AG10803 (cell line): Measurements from ENCODE around the gene CDH4.

Source experiments
- DNase-seq: peaks from one replicate; pipeline ENCODE4 v3.0.0; 2010; ENCODE audit warnings: low read depth
- H3K4me3 ChIP-seq: 2 replicates; pipeline ENCODE4 v1.5.1; 2011; ENCODE audit warnings: mild to moderate bottlenecking, low read length, control low read depth
- CTCF ChIP-seq: conservative IDR thresholded peaks from 2 replicates; pipeline ENCODE4 v1.5.1; 2011; ENCODE audit warnings: mild to moderate bottlenecking, low read length, control low read depth, inconsistent platforms

CDH4 gene

GRCh38 chr20:61646986-61647385 lies 394.9 kb downstream of the CDH4 start:
- no peak overlapping the region for H3K4me3 ChIP-seq
- no peak for DNase-seq
- no peak for TF ChIP-seq CTCF

- no peak for DNase-seq
- TF ChIP-seq CTCF, result no peak
- H3K4me3 ChIP-seq, result no peak overlapping the region
Measured at GRCh38 chr20:61647702-61648101, 395.6 kb downstream of the CDH4 start.

- H3K4me3 ChIP-seq, result no peak overlapping the region
- TF ChIP-seq CTCF, result no peak
- no peak for DNase-seq
Measured at GRCh38 chr20:61649105-61649859, 397.2 kb downstream of the CDH4 start.

GRCh38 chr20:61649860-61650162 lies 397.8 kb downstream of the CDH4 start:
- H3K4me3 ChIP-seq, result no peak overlapping the region
- TF ChIP-seq CTCF, result no peak
- no peak for DNase-seq

- no peak for DNase-seq
- TF ChIP-seq CTCF, result no peak
- no peak overlapping the region for H3K4me3 ChIP-seq
Measured at GRCh38 chr20:61650912-61651733, 399.1 kb downstream of the CDH4 start.

GRCh38 chr20:61652146-61652545 lies 400.1 kb downstream of the CDH4 start:
- no peak for DNase-seq
- no peak for TF ChIP-seq CTCF
- no peak overlapping the region for H3K4me3 ChIP-seq

GRCh38 chr20:61654726-61655125 lies 402.7 kb downstream of the CDH4 start:
- DNase-seq, result no peak

More at GRCh38 chr20:61654726-61655125, 402.7 kb downstream of the CDH4 start:
- H3K4me3 ChIP-seq, result no peak overlapping the region
- no peak for TF ChIP-seq CTCF
